Measurements from ENCODE around the gene CD74. TPM values are rescaled to one million over a fixed set of nuclear protein-coding genes. Genes with fewer than 3 reads are reported as not detected.

CD74 gene
- total RNA-seq, 3 donors from 2014 or later (not counting 1 experiment from before 2014, with no cell fraction given), result 550 to 913 (median 748) TPM

DNA sequence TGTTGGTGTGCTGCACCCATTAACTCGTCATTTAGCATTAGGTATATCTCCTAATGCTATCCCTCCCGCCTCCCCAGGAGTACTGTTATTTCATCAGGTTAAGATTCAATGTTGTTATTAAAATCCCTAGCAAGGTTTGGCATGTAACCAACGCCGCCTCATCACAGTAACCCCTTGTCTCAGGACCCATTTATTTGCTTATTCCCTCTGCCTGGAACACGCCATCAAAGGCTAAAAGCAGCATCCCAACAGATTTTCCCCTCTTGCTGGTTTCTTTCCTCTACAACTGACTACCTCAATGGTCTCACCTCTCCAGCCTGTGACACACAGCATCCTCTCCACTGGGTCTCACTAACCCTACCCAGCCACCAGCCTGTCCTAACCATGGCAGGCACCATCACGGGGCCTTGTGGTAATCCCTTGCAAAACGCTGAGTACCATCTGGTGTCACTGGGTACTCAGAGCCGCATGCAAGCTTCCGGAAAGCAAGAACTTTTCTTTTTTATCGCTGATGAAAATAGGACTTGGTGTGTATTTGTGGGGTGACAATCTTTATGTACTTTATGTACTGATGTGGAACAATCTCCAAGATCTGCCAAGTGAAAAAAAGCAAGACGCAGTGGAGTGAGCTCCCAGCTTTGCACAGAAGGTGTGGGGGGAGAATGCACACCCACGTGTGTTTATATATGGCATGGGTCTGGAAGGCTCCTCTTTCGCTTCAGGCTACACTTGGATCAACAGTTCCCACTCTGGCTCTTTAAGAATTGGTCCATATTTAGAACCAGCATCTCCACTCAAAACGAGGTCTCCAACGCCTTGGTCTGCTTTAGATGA, 30.7 kb upstream of the CD74 start:
- Mint-ChIP-seq H3K4me1 (peaks cover 24 to 41% of the 10 kb centered on the region in 2 donors), H3K9me3 (no peaks in the 10 kb centered on the region), H3K36me3 (peaks cover 9% of the 10 kb centered on the region), H3K27ac (peak overlapping the region; percentile 37 to 51), H3K4me3 (no peak overlapping the region), H3K27me3 (ENCODE audit: low read depth in 2 of 2) (no peaks in the 10 kb centered on the region)
- H3K4me1 ChIP-seq (ENCODE audit: control insufficient read depth, insufficient read depth, low read length), result peaks cover 19% of the 10 kb centered on the region
- TF ChIP-seq, protein P1, sequence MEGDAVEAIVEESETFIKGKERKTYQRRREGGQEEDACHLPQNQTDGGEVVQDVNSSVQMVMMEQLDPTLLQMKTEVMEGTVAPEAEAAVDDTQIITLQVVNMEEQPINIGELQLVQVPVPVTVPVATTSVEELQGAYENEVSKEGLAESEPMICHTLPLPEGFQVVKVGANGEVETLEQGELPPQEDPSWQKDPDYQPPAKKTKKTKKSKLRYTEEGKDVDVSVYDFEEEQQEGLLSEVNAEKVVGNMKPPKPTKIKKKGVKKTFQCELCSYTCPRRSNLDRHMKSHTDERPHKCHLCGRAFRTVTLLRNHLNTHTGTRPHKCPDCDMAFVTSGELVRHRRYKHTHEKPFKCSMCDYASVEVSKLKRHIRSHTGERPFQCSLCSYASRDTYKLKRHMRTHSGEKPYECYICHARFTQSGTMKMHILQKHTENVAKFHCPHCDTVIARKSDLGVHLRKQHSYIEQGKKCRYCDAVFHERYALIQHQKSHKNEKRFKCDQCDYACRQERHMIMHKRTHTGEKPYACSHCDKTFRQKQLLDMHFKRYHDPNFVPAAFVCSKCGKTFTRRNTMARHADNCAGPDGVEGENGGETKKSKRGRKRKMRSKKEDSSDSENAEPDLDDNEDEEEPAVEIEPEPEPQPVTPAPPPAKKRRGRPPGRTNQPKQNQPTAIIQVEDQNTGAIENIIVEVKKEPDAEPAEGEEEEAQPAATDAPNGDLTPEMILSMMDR (IDR thresholded peaks at IDR 0.05), result no peak
- intact Hi-C loops (cut with micrococcal nuclease), result loop anchor here (10.0 kb wide), 1 partner anchor 1331 kb away; the partner anchor contains the start of gene G3BP1
- no peaks in the 10 kb centered on the region for H3K27me3 ChIP-seq (ENCODE audit: control insufficient read depth, insufficient read depth, low read length)
- H3K36me3 ChIP-seq (ENCODE audit: control insufficient read depth, insufficient read depth, low read length), result peaks cover 48% of the 10 kb centered on the region
- DNase-seq, result no peak
- H3K4me3 ChIP-seq (ENCODE audit: low read length), result no peak overlapping the region
- no peaks in the 10 kb centered on the region for H3K9me3 ChIP-seq (ENCODE audit: control insufficient read depth, insufficient read depth, low read length)
- ATAC-seq, result no peak
- 92% methylated on average over 14 of the region's 15 CpGs for WGBS (ENCODE audit: insufficient coverage)
- H3K27ac ChIP-seq (ENCODE audit: low read length), result no peak overlapping the region

DNA sequence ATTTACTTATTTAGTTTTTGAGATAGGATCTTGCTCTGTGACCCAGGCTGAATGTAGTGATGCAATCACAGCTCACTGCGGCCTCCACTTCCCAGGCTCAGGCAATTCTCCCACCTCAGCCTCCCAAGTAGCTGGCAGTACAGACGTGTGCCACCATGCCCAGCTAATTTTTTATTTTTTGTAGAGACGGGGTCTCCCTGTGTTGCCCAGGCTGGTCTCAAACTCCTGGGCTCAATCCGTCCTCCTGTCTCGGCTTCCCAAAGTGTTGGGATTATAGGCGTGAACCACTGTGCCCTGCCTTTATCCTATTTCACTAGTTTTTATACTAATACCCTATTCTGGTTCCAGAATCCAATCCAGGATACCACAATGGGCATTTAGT, 30.0 kb upstream of the CD74 start:
- peaks cover 9% of the 10 kb centered on the region for H3K36me3 Mint-ChIP-seq
- H3K27ac Mint-ChIP-seq, result peak overlapping the region in 1 of 2 donors; percentile 51
- DNase-seq (no peak), ATAC-seq (no peak)
- Histone ChIP-seq H3K4me3 (ENCODE audit: low read length) (no peak overlapping the region), H3K27ac (ENCODE audit: low read length) (no peak overlapping the region), H3K4me1 (ENCODE audit: control insufficient read depth, insufficient read depth, low read length) (peaks cover 11% of the 10 kb centered on the region), H3K36me3 (ENCODE audit: control insufficient read depth, insufficient read depth, low read length) (peaks cover 48% of the 10 kb centered on the region), H3K9me3 (ENCODE audit: control insufficient read depth, insufficient read depth, low read length) (no peaks in the 10 kb centered on the region), H3K27me3 (ENCODE audit: control insufficient read depth, insufficient read depth, low read length) (no peaks in the 10 kb centered on the region)
- H3K4me1 Mint-ChIP-seq, result peaks cover 17 to 33% of the 10 kb centered on the region in 2 donors
- 90% methylated on average over 6 of the region's 6 CpGs for WGBS (ENCODE audit: insufficient coverage)
- H3K9me3 Mint-ChIP-seq, result no peaks in the 10 kb centered on the region
- no peak overlapping the region for H3K4me3 Mint-ChIP-seq
- TF ChIP-seq, protein P1 (IDR thresholded peaks at IDR 0.05), result no peak
- H3K27me3 Mint-ChIP-seq (ENCODE audit: low read depth in 2 of 2), result no peaks in the 10 kb centered on the region
- intact Hi-C loops (cut with micrococcal nuclease), result loop anchor here (10.0 kb wide), 1 partner anchor 1332 kb away; the partner anchor contains the start of gene G3BP1

DNA sequence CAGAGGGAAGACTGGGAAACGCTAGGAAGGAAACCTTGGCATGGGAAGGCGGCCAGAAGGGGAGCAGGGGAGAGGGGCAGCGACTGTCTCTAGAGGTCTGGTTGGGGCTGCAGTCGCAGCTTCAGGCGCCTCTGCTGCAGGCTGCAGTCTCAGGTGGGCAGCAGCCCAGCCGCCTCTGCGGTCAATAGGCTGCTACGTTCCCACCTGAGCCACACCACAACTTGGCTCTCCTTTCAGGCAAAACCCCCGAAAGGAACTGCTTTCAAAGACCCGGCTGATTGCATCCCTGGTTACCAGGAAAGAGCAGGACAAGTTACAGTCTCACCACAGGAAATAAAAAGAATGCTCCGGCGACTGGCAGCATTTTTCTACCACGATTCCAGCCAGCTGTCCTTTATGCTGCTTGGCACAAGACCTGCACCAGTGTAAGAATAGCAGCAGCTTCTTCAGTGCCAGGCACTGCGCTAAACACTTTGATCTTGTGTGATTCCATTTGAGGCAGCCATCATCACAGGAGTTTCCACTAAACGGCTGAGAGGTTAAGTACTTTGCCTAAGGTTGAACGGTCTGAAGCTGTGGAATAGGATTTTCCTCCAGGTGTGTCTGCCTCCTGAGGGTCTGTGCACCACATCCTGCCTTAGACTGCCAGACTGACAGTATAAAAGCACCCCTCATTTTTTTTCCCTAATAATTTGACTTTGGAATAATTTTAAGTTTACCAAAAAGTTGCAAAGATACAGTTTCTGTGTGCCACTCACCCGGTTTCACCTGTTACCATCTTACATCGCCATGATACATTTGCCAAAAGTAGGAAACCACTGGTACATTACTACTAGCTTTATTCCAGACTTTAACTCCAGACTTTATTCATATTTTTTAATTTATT, 29.3 kb upstream of the CD74 start:
- DNase-seq (no peak), ATAC-seq (peak in 1 of 3 donors; percentile 21)
- H3K4me3 Mint-ChIP-seq, result no peak overlapping the region
- Histone ChIP-seq H3K4me1 (ENCODE audit: control insufficient read depth, insufficient read depth, low read length) (peaks cover 10% of the 10 kb centered on the region), H3K27ac (ENCODE audit: low read length) (no peak overlapping the region), H3K27me3 (ENCODE audit: control insufficient read depth, insufficient read depth, low read length) (no peaks in the 10 kb centered on the region), H3K9me3 (ENCODE audit: control insufficient read depth, insufficient read depth, low read length) (no peaks in the 10 kb centered on the region), H3K36me3 (ENCODE audit: control insufficient read depth, insufficient read depth, low read length) (peaks cover 41% of the 10 kb centered on the region), H3K4me3 (ENCODE audit: low read length) (no peak overlapping the region)
- TF ChIP-seq, protein P1 (IDR thresholded peaks at IDR 0.05), result no peak
- no peak overlapping the region for H3K27ac Mint-ChIP-seq
- peaks cover 9% of the 10 kb centered on the region for H3K36me3 Mint-ChIP-seq
- peaks cover 10 to 27% of the 10 kb centered on the region in 2 donors for H3K4me1 Mint-ChIP-seq
- WGBS (ENCODE audit: insufficient coverage), result 74% methylated on average over 18 of the region's 18 CpGs
- intact Hi-C loops (cut with micrococcal nuclease), result loop anchor here (10.0 kb wide), 1 partner anchor 1333 kb away; the partner anchor contains the start of gene G3BP1
- H3K27me3 Mint-ChIP-seq (ENCODE audit: low read depth in 2 of 2), result no peaks in the 10 kb centered on the region
- H3K9me3 Mint-ChIP-seq, result no peaks in the 10 kb centered on the region
